Posterior vena cava (tissue), 2 donors: ENCODE measurements around the gene BTN2A1. TPM values are rescaled to one million over a fixed set of nuclear protein-coding genes. Genes with fewer than 3 reads are reported as not detected.
"Not testable (repeated sequence)": the region's sequence is repeated elsewhere in the genome, so short reads cannot be mapped to it uniquely, and the experiment has no call there.

Experiments
- DNase-seq: peaks from one replicate; pipeline ENCODE4 v3.0.0-alpha.2; 2020; ENCODE audit warnings: low spot score
- intact Hi-C, 2 donors: fragments of 100-400 bp; cut with DNase I; formaldehyde crosslinking; loops; one replicate each; pipeline versions ENCODE4 v1.14.1 to v1.14.2; 2022 to 2023
- long read RNA-seq, 2 donors: library from polyadenylated mRNA; unstranded; transcript quantifications; one replicate each; pipeline ENCODE4 v2.0.0, GENCODE V29; 2020 to 2021
- total RNA-seq, 2 donors: library from RNA; stranded (reverse); fragmentation: NEBNext Ultra II Directional; extraction: Animal tissue kit (Norgen Biotek cat#: 25700); gene quantifications; one replicate each; pipeline ENCODE4 v1.2.1, GENCODE V29; 2021
- donor health status: DM: yes; HTN: yes; CAD: no.
- donor health status: DM: yes; HTN: yes; CAD: no.

Gene BTN2A1
- 10 to 100 TPM; 26.2 to 30.0 TPM for total RNA-seq
- long read RNA-seq, donor 1, partial matches to known transcripts: 2 of 12 reads
- long read RNA-seq, donor 1, other reads (novel, unspliced or antisense): 6 of 12 reads
- long read RNA-seq, donor 2, transcript BTN2A1-207 (7 exons, 2,845 nt): minor isoform, 5 of 59 reads
- long read RNA-seq, donor 2, transcript BTN2A1-201 (8 exons, 2,920 nt): major isoform, 19 of 59 reads
- long read RNA-seq, donor 2, partial matches to known transcripts: 22 of 59 reads
- long read RNA-seq, donor 2, other reads (novel, unspliced or antisense): 11 of 59 reads

DNA sequence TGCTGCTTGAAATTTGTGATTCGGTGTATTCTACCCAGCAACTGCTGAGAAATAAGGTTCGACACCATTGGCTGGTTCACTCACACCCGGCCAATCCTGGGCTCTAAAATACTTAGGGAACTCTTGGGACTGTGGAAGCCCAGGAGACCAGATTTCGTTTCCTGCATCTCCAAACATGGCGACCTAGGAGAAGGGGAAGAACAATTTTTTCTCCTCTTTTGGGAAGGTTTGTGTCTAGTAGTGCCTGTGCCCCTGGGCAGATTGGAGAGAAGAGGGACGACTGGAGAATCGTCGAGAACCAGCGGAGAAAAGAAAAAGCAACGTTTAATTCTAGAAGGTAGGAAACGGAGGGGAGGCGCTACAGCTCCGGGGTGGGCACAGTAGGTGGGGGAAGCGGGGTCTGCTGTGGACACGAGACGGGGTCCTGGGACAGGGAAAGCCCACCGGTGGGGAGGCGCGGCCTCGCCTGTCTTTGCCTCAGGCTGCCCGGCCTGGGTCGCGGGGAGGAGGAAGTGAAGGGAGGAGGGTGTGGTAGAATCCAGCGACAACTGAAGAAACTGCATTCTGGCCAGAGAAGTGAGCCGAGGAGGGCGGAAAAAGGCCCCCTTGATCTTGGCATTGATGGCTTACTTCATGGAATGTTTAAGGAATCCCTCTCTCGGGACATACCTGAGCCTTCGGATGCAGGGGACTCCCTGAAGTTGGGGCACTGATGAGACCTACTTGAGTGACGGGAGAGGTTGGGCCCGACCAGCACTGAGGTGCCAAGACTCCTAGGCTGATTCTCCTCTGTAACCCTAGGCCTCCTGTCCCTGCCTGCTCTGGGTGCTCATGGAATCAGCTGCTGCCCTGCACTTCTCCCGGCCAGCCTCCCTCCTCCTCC lies at the start of gene BTN2A1:
Gene BTN2A1 (plus strand): TSS at position 150 of the 883 bp plus-strand sequence. CDS start 682 bp downstream, at position 832.
- peak; percentile 89 for DNase-seq
- intact Hi-C loops: no loop called here

- intact Hi-C loops: loop anchor here in 1 of 2 donors (10.0 kb wide), 1 partner anchor 56 kb away; no protein-coding TSS in a partner anchor
- no peak for DNase-seq
These were observed 48.7 kb upstream of the BTN2A1 start for GRCh38 chr6:26408828-26409730.

- no peak for DNase-seq
- intact Hi-C loops: no loop called here
These were observed 46.0 kb upstream of the BTN2A1 start for GRCh38 chr6:26411751-26412150.

DNA sequence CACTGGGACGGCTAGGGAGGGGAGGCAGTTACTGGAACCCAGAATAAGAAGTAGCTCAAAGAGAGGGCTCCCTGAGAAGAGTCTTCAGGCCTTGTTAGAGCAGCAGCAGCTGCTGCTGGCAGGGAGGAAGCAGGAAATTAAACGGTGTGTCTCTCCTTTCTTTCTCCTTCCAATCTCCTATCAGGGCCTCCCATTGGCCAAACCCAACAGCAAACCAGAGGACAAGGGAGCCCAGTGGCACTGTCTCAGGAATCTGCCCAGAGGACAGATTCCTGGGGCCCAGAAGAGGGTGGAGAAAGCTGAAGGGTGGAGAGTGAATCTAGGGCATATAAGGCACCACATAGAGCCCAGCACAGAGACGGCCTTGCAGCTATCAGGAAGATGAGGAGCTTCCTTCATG lies 45.5 kb upstream of the BTN2A1 start:
- DNase-seq: no peak
- intact Hi-C loops: no loop called here

DNA sequence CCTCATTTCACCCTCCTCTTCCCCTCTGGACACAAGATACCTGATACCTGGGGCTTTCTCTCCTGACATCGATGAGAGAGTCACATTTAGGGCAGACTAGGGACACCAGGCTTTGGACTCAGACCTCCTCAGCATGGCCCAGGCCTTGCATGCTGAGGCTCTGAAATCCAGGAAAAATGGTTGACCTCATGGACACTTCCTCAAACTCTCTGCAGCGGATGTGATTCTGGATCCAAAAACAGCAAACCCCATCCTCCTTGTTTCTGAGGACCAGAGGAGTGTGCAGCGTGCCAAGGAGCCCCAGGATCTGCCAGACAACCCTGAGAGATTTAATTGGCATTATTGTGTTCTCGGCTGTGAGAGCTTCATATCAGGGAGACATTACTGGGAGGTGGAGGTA lies 44.8 kb upstream of the BTN2A1 start:
- intact Hi-C loops: no loop called here
- DNase-seq: no peak

GRCh38 chr6:26414281-26414680 lies 43.5 kb upstream of the BTN2A1 start:
- no peak for DNase-seq
- intact Hi-C loops: no loop called here

DNA sequence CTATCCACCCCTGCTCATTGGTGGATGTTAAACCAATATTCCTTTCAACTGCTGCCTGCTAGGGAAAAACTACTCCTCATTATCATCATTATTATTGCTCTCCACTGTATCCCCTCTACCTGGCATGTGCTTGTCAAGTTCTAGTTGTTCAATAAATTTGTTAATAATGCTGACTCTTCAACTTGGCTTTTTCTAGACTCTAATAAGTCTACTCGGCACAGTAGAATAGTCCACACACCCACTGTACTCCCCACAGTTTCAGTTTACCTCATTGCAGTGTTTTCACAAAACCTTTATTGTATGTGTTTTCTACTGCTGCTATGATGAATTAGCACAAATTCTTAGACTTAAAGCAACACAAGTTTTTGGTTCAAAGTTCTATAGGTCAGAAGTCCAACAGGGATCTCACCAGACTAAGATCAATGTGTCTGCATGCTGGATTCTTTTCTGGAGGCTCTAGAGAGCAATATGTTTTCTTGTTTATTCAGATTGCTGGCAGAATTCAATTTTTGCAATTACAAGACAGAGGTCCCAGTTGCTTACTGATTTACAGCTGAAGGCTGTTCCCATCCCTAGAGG lies 42.6 kb upstream of the BTN2A1 start:
- intact Hi-C loops: no loop called here

GRCh38 chr6:26415791-26416190 lies 42.0 kb upstream of the BTN2A1 start:
- intact Hi-C loops: no loop called here
- no peak for DNase-seq

More for the DNA sequence above, 42.6 kb upstream of the BTN2A1 start:
- no peak for DNase-seq

DNA sequence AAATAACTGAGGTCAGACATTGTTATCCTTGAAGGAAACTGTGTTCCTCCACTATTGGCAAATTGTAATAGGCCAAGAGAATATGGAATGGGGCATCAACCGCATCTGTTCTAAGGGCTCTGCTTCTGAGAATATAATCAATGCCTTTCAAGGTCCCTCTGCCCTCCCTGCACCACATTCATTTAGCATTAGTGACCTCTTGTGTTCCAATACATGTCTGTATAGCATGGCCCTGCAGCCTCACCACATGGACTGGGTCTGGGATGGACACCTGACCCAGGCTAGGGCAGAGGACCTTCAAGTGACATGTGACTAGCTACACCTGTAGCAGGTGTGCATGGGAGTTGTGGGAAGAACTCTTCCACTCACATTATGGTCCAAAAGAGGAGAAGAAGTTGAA lies 41.5 kb upstream of the BTN2A1 start:
- DNase-seq: no peak
- intact Hi-C loops: no loop called here

GRCh38 chr6:26418077-26418476 lies 39.7 kb upstream of the BTN2A1 start:
- intact Hi-C loops, DNase-seq: not testable (repeated sequence)

DNA sequence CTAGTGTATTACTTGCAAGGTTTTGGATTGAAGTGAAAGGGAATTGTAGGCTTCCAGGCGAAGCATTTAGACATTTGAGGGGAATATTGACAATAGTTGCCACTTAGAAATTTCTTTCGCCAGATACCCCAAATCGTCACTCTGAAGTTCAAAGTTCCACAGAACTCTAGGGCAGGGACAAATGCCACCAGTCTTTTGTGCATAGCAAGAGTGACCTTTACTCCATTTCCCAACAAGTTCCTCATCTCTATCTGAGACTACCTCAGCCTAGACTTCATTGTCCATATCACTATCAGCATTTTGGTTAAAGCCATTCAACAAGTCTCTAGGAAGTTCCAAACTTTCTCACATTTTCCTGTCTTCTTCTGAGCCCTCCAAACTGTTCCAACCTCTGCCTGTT lies 39.0 kb upstream of the BTN2A1 start:
- DNase-seq, intact Hi-C loops: not testable (repeated sequence)

DNA sequence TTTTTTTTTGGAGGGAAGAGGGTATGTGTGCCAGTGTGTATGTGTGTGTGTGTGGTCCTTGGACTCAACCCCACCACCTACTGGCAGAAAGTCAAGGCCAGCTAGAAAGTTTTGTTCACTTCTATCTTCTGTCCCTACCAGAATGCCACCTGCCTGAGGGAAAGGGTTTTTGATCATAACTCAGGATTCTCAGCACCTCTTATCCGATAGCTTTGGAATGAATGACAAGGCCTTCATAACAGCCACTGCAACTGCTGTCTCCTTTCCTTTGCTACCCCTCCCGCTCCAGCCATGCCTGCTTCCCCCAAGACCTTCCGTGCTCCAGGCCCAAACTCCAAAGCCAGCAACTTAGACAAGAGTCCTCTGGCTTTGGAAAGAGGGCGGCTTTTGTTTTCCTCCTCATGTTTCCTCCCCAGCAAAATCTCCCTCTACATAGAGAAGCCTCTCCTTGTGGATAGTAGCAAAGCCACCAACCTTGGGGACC lies 37.0 kb upstream of the BTN2A1 start:
- no peak for DNase-seq
- intact Hi-C loops: no loop called here

GRCh38 chr6:26421259-26422144 lies 36.3 kb upstream of the BTN2A1 start:
- intact Hi-C loops: no loop called here
- peak; percentile 83 for DNase-seq

GRCh38 chr6:26422329-26422728 lies 35.4 kb upstream of the BTN2A1 start:
- intact Hi-C loops: no loop called here
- no peak for DNase-seq

GRCh38 chr6:26426691-26427450 lies 30.9 kb upstream of the BTN2A1 start:
- intact Hi-C loops: no loop called here
- no peak for DNase-seq

DNA sequence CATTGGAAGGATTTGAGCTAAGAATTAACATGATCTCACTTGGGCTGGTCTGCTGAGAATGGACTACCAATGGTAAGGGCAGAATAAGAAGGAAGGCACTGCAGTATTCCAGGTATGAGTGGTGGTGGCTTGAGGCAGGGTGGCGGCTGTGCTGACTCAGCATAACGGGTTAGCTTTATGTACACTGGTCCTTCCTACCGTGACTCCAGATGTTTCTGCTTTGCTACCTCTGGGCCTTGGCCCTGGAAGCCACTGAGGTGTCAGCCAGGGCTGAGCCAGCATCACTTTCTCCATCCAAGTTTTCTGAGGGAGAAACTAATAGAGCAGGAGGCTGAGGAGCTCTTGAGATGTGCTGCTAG lies 30.3 kb upstream of the BTN2A1 start:
- intact Hi-C loops: no loop called here
- no peak for DNase-seq

- intact Hi-C loops: no loop called here
- DNase-seq: no peak
These were observed 29.5 kb upstream of the BTN2A1 start for GRCh38 chr6:26428206-26428605.
